ENCODE results near the gene PARVA. TPM values are rescaled to one million over a fixed set of nuclear protein-coding genes. Genes with fewer than 3 reads are reported as not detected.

PARVA gene
- total and polyA plus RNA-seq, 12 donors, result 20.1 to 84.8 (median 67.0) TPM

GRCh38 chr11:12420706-12421105 lies 43.3 kb downstream of the PARVA start:
- Histone ChIP-seq H3K36me3 (no peaks in the 10 kb centered on the region), H3K4me1 (peaks cover 0 to 35% (median 14%) of the 10 kb centered on the region in 9 donors), H3K27ac (no peak overlapping the region), H3K4me3 (no peak overlapping the region), H3K9me3 (no peaks in the 10 kb centered on the region), H3K27me3 (no peaks in the 10 kb centered on the region)
- no peak for ATAC-seq
- TF ChIP-seq, protein P1, sequence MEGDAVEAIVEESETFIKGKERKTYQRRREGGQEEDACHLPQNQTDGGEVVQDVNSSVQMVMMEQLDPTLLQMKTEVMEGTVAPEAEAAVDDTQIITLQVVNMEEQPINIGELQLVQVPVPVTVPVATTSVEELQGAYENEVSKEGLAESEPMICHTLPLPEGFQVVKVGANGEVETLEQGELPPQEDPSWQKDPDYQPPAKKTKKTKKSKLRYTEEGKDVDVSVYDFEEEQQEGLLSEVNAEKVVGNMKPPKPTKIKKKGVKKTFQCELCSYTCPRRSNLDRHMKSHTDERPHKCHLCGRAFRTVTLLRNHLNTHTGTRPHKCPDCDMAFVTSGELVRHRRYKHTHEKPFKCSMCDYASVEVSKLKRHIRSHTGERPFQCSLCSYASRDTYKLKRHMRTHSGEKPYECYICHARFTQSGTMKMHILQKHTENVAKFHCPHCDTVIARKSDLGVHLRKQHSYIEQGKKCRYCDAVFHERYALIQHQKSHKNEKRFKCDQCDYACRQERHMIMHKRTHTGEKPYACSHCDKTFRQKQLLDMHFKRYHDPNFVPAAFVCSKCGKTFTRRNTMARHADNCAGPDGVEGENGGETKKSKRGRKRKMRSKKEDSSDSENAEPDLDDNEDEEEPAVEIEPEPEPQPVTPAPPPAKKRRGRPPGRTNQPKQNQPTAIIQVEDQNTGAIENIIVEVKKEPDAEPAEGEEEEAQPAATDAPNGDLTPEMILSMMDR (IDR thresholded peaks at IDR 0.05), result no peak
- intact Hi-C loops (cut with DNase I), result no loop called here
- DNase-seq, result no peak
- 92 to 94% methylated on average over 6 of the region's 6 CpGs for WGBS, 2 donors

DNA sequence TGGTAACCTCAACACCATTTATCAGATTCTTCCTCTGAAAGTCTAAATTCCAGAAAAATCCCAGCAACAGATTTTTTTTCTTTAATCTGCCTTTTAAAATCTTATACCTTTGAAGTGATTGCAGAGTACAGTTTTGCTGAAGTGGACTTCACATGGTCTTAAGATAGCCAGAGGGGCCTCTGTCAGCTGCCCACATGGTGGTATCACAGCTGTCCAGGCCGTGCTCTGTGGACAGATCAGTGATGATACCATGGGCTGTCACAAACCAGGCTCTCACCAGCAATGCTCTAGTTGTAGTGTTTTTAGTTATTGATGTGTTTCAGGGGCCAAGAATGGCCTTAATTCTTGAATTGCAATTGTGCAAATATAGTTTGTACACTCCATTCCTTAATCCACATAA lies 44.0 kb downstream of the PARVA start:
- no peak overlapping the region for H3K27ac ChIP-seq
- intact Hi-C loops (cut with DNase I), result no loop called here
- WGBS, 2 donors, result 79 to 95% methylated on average over 1 of the region's 1 CpG

GRCh38 chr11:12426176-12426575 lies 48.8 kb downstream of the PARVA start:
- H3K4me1 ChIP-seq, result peaks cover 7 to 26% (median 15%) of the 10 kb centered on the region in 9 donors
- H3K9me3 ChIP-seq, result no peaks in the 10 kb centered on the region
- no peaks in the 10 kb centered on the region for H3K36me3 ChIP-seq
- ATAC-seq, result no peak
- no peak overlapping the region for H3K4me3 ChIP-seq
- intact Hi-C loops (cut with DNase I), result no loop called here
- no peaks in the 10 kb centered on the region for H3K27me3 ChIP-seq
- DNase-seq, result no peak
- no peak overlapping the region for H3K27ac ChIP-seq
- TF ChIP-seq, protein P1 (IDR thresholded peaks at IDR 0.05), result no peak

More for the DNA sequence above, 44.0 kb downstream of the PARVA start:
- Histone ChIP-seq H3K9me3 (no peaks in the 10 kb centered on the region), H3K36me3 (no peaks in the 10 kb centered on the region), H3K4me1 (peaks cover 0 to 32% (median 14%) of the 10 kb centered on the region in 9 donors), H3K4me3 (no peak overlapping the region), H3K27me3 (no peaks in the 10 kb centered on the region)
- no peak for DNase-seq
- TF ChIP-seq, protein P1 (IDR thresholded peaks at IDR 0.05), result no peak
- ATAC-seq, result no peak

GRCh38 chr11:12429155-12429554 lies 51.8 kb downstream of the PARVA start:
- Histone ChIP-seq H3K9me3 (no peaks in the 10 kb centered on the region), H3K4me3 (no peak overlapping the region), H3K27me3 (no peaks in the 10 kb centered on the region), H3K36me3 (no peaks in the 10 kb centered on the region), H3K27ac (no peak overlapping the region), H3K4me1 (peaks cover 22 to 46% (median 37%) of the 10 kb centered on the region in 9 donors)
- intact Hi-C loops (cut with DNase I), result no loop called here
- WGBS, 2 donors, result 95 to 96% methylated on average over 3 of the region's 3 CpGs
- TF ChIP-seq, protein P1 (IDR thresholded peaks at IDR 0.05), result no peak
- ATAC-seq (no peak), DNase-seq (no peak)
